B cell (primary cell): ENCODE measurements around the gene CYRIA. TPM values are rescaled to one million over a fixed set of nuclear protein-coding genes. Genes with fewer than 3 reads are reported as not detected.

Experiments used
- ATAC-seq: fragments of 200-7000 bp; cut with Tn5 transposase; one replicate; pipeline ENCODE4 v1.10.0; 2021; ENCODE audit warnings: low read depth, mild to moderate bottlenecking, moderate number of reproducible peaks, moderate library complexity
- CTCF ChIA-PET: fragments of 350-600 bp; sonication (Branson Sonifier 250); formaldehyde crosslinking; loops from one replicate; lab custom pipeline; 2021; ENCODE audit warnings: antibody characterized with exemption, inconsistent platforms; lab: Charles Lee
- POLR2A ChIA-PET: fragments of 350-600 bp; sonication (Branson Sonifier 250); formaldehyde crosslinking; loops from one replicate; lab custom pipeline; 2021; ENCODE audit warnings: antibody characterized with exemption; lab: Charles Lee
- DNase-seq: peaks from one replicate; pipeline ENCODE4 v3.0.0; 2013
- H2AFZ ChIP-seq: 2 replicates; pipeline ENCODE4 v1.6.1; 2012; ENCODE audit warnings: mild to moderate bottlenecking, low read depth, low read length; ENCODE audit not compliant: insufficient read depth, poor library complexity, severe bottlenecking
- H3K27ac ChIP-seq, 2 donors: 1 replicate in 1 of 2; 2 replicates in 1 of 2; pipeline ENCODE4 v1.5.1; 2012 to 2013; ENCODE audit warnings: low read length in 2 of 2, mild to moderate bottlenecking in 2 of 2, moderate library complexity in 1 of 2
- H3K27me3 ChIP-seq, 4 experiments: fragments of 200-600 bp in 1 of 4; sonication (generic) in 1 of 4; replicated peaks in 1 of 4; 1 replicate in 2 of 4; 2 replicates in 2 of 4; pipeline versions ENCODE4 v1.6.1 to v1.7.0; 2013 to 2016; ENCODE audit warnings: low read length in 3 of 4, mild to moderate bottlenecking in 2 of 4, mixed read lengths in 1 of 4, moderate library complexity in 1 of 4; ENCODE audit not compliant: insufficient read depth in 4 of 4, control insufficient read depth in 3 of 4; ENCODE audit errors: control extremely low read depth in 1 of 4
- H3K36me3 ChIP-seq, 2 experiments: replicated peaks in 1 of 2; 1 replicate in 1 of 2; 2 replicates in 1 of 2; pipeline versions ENCODE4 v1.6.1 to v1.7.1; 2013; ENCODE audit warnings: low read length in 1 of 2; ENCODE audit not compliant: insufficient read depth in 2 of 2, control insufficient read depth in 1 of 2; ENCODE audit errors: control extremely low read depth in 1 of 2, extremely low read depth in 1 of 2
- H3K4me1 ChIP-seq, 2 donors: fragments of 200-600 bp in 1 of 2; sonication (generic) in 1 of 2; 1 replicate in 1 of 2; 2 replicates in 1 of 2; pipeline versions ENCODE4 v1.5.1 to v1.6.1; 2013 to 2017; ENCODE audit warnings: low read length in 2 of 2; ENCODE audit not compliant: control insufficient read depth in 2 of 2, insufficient read depth in 2 of 2
- H3K4me2 ChIP-seq: replicated peaks from 2 replicates; pipeline ENCODE3; 2012; ENCODE audit warnings: mild to moderate bottlenecking, low read depth, low read length; ENCODE audit not compliant: poor library complexity, severe bottlenecking
- H3K4me3 ChIP-seq, 5 experiments: fragments of 200-600 bp in 1 of 5; sonication (generic) in 1 of 5; 1 replicate in 3 of 5; 2 replicates in 2 of 5; pipeline versions ENCODE4 v1.5.1 to v1.7.0; 2011 to 2016; ENCODE audit warnings: low read length in 4 of 5, mild to moderate bottlenecking in 4 of 5, low read depth in 2 of 5, control low read depth in 1 of 5, moderate library complexity in 1 of 5; ENCODE audit not compliant: insufficient read depth in 1 of 5; ENCODE audit errors: control extremely low read depth in 1 of 5, extremely low read depth in 1 of 5
- H3K79me2 ChIP-seq: fragments of 200-600 bp; sonication (generic); one replicate; pipeline ENCODE4 v1.6.0; 2016; ENCODE audit warnings: low read length; ENCODE audit not compliant: control insufficient read depth, insufficient read depth
- H3K9ac ChIP-seq: fragments of 200-600 bp; sonication (generic); 2 replicates; pipeline ENCODE4 v1.6.1; 2017; ENCODE audit warnings: mild to moderate bottlenecking, low read length, moderate library complexity
- H3K9me3 ChIP-seq, 3 donors: one replicate each; pipeline versions ENCODE4 v1.6.1 to v1.7.1; 2013; ENCODE audit warnings: low read length in 2 of 3; ENCODE audit not compliant: control insufficient read depth in 2 of 3, insufficient read depth in 1 of 3; ENCODE audit errors: control extremely low read depth in 1 of 3
- H4K20me1 ChIP-seq: 2 replicates; pipeline ENCODE4 v1.6.0; 2012; ENCODE audit warnings: mild to moderate bottlenecking, low read length; ENCODE audit not compliant: insufficient read depth, control insufficient read depth, poor library complexity, severe bottlenecking
- H3K27ac Mint-ChIP-seq: one replicate; pipeline ENCODE4 v1.8.0; 2021; ENCODE audit warnings: mixed read lengths
- H3K27me3 Mint-ChIP-seq: one replicate; pipeline ENCODE4 v1.8.0; 2021; ENCODE audit warnings: mixed read lengths
- H3K4me1 Mint-ChIP-seq: one replicate; pipeline ENCODE4 v1.8.0; 2021; ENCODE audit warnings: mixed read lengths
- H3K4me3 Mint-ChIP-seq: one replicate; pipeline ENCODE4 v1.8.0; 2021; ENCODE audit warnings: mixed read lengths
- H3K9me3 Mint-ChIP-seq: one replicate; pipeline ENCODE4 v1.8.0; 2022; ENCODE audit warnings: mixed read lengths; ENCODE audit not compliant: insufficient read depth
- CTCF ChIP-seq: fragments of 200-600 bp; IDR thresholded peaks from one replicate; pipeline ENCODE4 v1.8.0; 2022; ENCODE audit warnings: antibody characterized with exemption, mild to moderate bottlenecking
- EZH2 ChIP-seq: IDR thresholded peaks from 2 replicates; pipeline ENCODE4 v1.6.1; 2012; ENCODE audit warnings: borderline replicate concordance, low read depth, mild to moderate bottlenecking, moderate library complexity, low read length; ENCODE audit not compliant: insufficient read depth, poor library complexity, severe bottlenecking
- WGBS: methylation state at CpG from one replicate; pipeline ENCODE4 v1.1.5; 2013; ENCODE audit warnings: missing lambda C conversion rate; ENCODE audit not compliant: insufficient coverage; 5-methylcytosine and 5-hydroxymethylcytosine counted together
- intact Hi-C: fragments of 100-400 bp; cut with micrococcal nuclease; formaldehyde crosslinking; loops from one replicate; pipeline ENCODE4 v1.10.0; 2022
- polyA plus RNA-seq: library from polyadenylated mRNA; depleted of rRNA; stranded (reverse); fragments of >200 nt; gene quantifications from 2 replicates; pipeline ENCODE4 v1.2.3, GENCODE V29; 2012
- total RNA-seq, 2 donors: library from RNA; stranded (reverse); fragments of 120-200 nt in 1 of 2; gene quantifications; 1 replicate in 1 of 2; 2 replicates in 1 of 2; pipeline versions ENCODE4 v1.2.3 to v1.2.4, GENCODE V29; 2013 to 2022

CYRIA gene
- total and polyA plus RNA-seq, 2 donors (not counting 1 experiment from before 2014, with no cell fraction given): 16.8 to 58.8 TPM

GRCh38 chr2:16691261-16691660 lies 25.6 kb upstream of the CYRIA start:
- ATAC-seq (no peak), DNase-seq (no peak)
- peaks cover 3% of the 10 kb centered on the region for H3K27me3 Mint-ChIP-seq
- no peak overlapping the region for H3K4me3 Mint-ChIP-seq
- H3K27me3 ChIP-seq: no peaks in the 10 kb centered on the region
- peaks cover 28% of the 10 kb centered on the region for H3K4me1 Mint-ChIP-seq
- H3K27ac Mint-ChIP-seq: no peak overlapping the region
- no peaks in the 10 kb centered on the region for H3K36me3 ChIP-seq
- no peaks in the 10 kb centered on the region for H3K79me2 ChIP-seq
- intact Hi-C loops: no loop called here
- H3K9me3 ChIP-seq: no peaks in the 10 kb centered on the region
- H4K20me1 ChIP-seq: no peaks in the 10 kb centered on the region
- no peak for TF ChIP-seq CTCF
- TF ChIP-seq EZH2: no peak
- POLR2A ChIA-PET: no interaction called here
- H3K4me1 ChIP-seq: peaks cover 13 to 19% of the 10 kb centered on the region in 2 donors
- no peak overlapping the region for H3K4me3 ChIP-seq
- H2AFZ ChIP-seq: no peak overlapping the region
- H3K4me2 ChIP-seq: no peak overlapping the region
- no peaks in the 10 kb centered on the region for H3K9me3 Mint-ChIP-seq
- CTCF ChIA-PET: interaction anchor here (0.8 kb wide), 1 partner anchor 22 kb away, joined by 3 read pairs; no protein-coding TSS in a partner anchor
- no peak overlapping the region for H3K9ac ChIP-seq
- WGBS: 100% methylated on average over 6 of the region's 7 CpGs
- H3K27ac ChIP-seq: no peak overlapping the region

- Mint-ChIP-seq H3K27me3 (no peaks in the 10 kb centered on the region), H3K9me3 (no peaks in the 10 kb centered on the region), H3K4me3 (peak overlapping the region; percentile 57), H3K27ac (peak overlapping the region; percentile 60), H3K4me1 (peaks cover 33% of the 10 kb centered on the region)
- Histone ChIP-seq H3K79me2 (no peaks in the 10 kb centered on the region), H3K4me3 (peak overlapping the region in 1 of 5 experiments; percentile 27), H3K9me3 (no peaks in the 10 kb centered on the region), H3K9ac (peak overlapping the region; percentile 11), H4K20me1 (no peaks in the 10 kb centered on the region), H3K27ac (peak overlapping the region; percentile 11 to 38), H3K36me3 (no peaks in the 10 kb centered on the region), H3K4me1 (peaks cover 13 to 19% of the 10 kb centered on the region in 2 donors), H2AFZ (no peak overlapping the region), H3K27me3 (no peaks in the 10 kb centered on the region), H3K4me2 (peak overlapping the region; percentile 56)
- 26% methylated on average over 3 of the region's 4 CpGs for WGBS
- ATAC-seq (peak; percentile 92), DNase-seq (peak; percentile 65)
- POLR2A ChIA-PET: no interaction called here
- intact Hi-C loops: loop anchor here (5.0 kb wide), 1 partner anchor 36 kb away; no protein-coding TSS in a partner anchor
- no peak for TF ChIP-seq EZH2
- no peak for TF ChIP-seq CTCF
- CTCF ChIA-PET: interaction anchor here (1.2 to 1.6 kb wide), 2 partner anchors 69 to 79 kb away, joined by 5 to 6 read pairs; no protein-coding TSS in a partner anchor
Measured at GRCh38 chr2:16687955-16688354, 22.3 kb upstream of the CYRIA start.
